HFFc6 (cell line): ENCODE measurements around the gene KIF5C. TPM values are rescaled to one million over a fixed set of nuclear protein-coding genes. Genes with fewer than 3 reads are reported as not detected.
A peak's percentile ranks its signal among the peaks of the same experiment; 100 is the strongest.

Experiments
- DNase-seq: peaks from one replicate; pipeline ENCODE4 v3.0.0-alpha.2; 2018
- H3K27ac Mint-ChIP-seq: 2 replicates; pipeline ENCODE4 v1.8.0; 2020; ENCODE audit warnings: mild to moderate bottlenecking, mixed read lengths
- H3K27me3 Mint-ChIP-seq: 2 replicates; pipeline ENCODE4 v1.8.0; 2021; ENCODE audit warnings: mild to moderate bottlenecking, moderate library complexity, mixed read lengths; ENCODE audit not compliant: insufficient read depth
- H3K36me3 Mint-ChIP-seq: 2 replicates; pipeline ENCODE4 v1.8.0; 2021; ENCODE audit warnings: low read depth, mixed read lengths
- H3K4me1 Mint-ChIP-seq: 2 replicates; pipeline ENCODE4 v1.8.0; 2020; ENCODE audit warnings: low read depth, mixed read lengths
- H3K4me3 Mint-ChIP-seq: 2 replicates; pipeline ENCODE4 v1.8.0; 2020; ENCODE audit warnings: mild to moderate bottlenecking, moderate library complexity, mixed read lengths
- H3K9me3 Mint-ChIP-seq: 2 replicates; pipeline ENCODE4 v1.8.0; 2020; ENCODE audit warnings: mild to moderate bottlenecking, mixed read lengths
- CTCF ChIP-seq: fragments of 200-600 bp; sonication (generic); IDR thresholded peaks from 2 replicates; pipeline ENCODE4 v1.5.0; 2021; ENCODE audit warnings: antibody characterized with exemption, mild to moderate bottlenecking
- total RNA-seq, 6 experiments: library from RNA; stranded (reverse); fragmentation: NEBNext Ultra II Directional; extraction: Animal tissue kit (Norgen Biotek cat#: 25700); gene quantifications; 2 replicates in 1 of 6; 3 replicates in 5 of 6; pipeline ENCODE4 v1.2.3, GENCODE V29; 2021

The KIF5C gene
- total RNA-seq, 6 experiments from 2014 or later = 0.38 to 1.0 (median 0.54) TPM

GRCh38 chr2:148998165-148998830 is 123.3 kb downstream of the KIF5C start:
- Mint-ChIP-seq H3K9me3 (no peaks in the 10 kb centered on the region), H3K4me3 (no peak overlapping the region), H3K27ac (no peak overlapping the region), H3K27me3 (peaks cover 8% of the 10 kb centered on the region), H3K36me3 (peaks cover 4% of the 10 kb centered on the region), H3K4me1 (peaks cover 35% of the 10 kb centered on the region)
- DNase-seq = no peak
- no peak for TF ChIP-seq CTCF

- Mint-ChIP-seq H3K27me3 (peaks cover 8% of the 10 kb centered on the region), H3K4me1 (peaks cover 40% of the 10 kb centered on the region), H3K36me3 (peaks cover 4% of the 10 kb centered on the region), H3K4me3 (no peak overlapping the region), H3K9me3 (no peaks in the 10 kb centered on the region), H3K27ac (no peak overlapping the region)
- no peak for DNase-seq
- TF ChIP-seq CTCF = no peak
These were observed 123.8 kb downstream of the KIF5C start for GRCh38 chr2:148998831-148999200.

GRCh38 chr2:148999451-148999921 is 124.5 kb downstream of the KIF5C start:
- Mint-ChIP-seq H3K27ac (peak overlapping the region; percentile 0; the same call in 1 of the 2 replicates), H3K36me3 (peaks cover 4% of the 10 kb centered on the region), H3K27me3 (peaks cover 8% of the 10 kb centered on the region), H3K9me3 (no peaks in the 10 kb centered on the region), H3K4me1 (peaks cover 47% of the 10 kb centered on the region), H3K4me3 (peak overlapping the region; percentile 63)
- TF ChIP-seq CTCF = no peak
- DNase-seq = no peak

- peak; percentile 16 for DNase-seq
- H3K4me3 Mint-ChIP-seq = peak overlapping the region; percentile 63
- H3K27me3 Mint-ChIP-seq = peaks cover 5% of the 10 kb centered on the region
- TF ChIP-seq CTCF = no peak
- H3K4me1 Mint-ChIP-seq = peaks cover 56% of the 10 kb centered on the region
- H3K36me3 Mint-ChIP-seq = peaks cover 4% of the 10 kb centered on the region
- H3K27ac Mint-ChIP-seq = no peak overlapping the region
- H3K9me3 Mint-ChIP-seq = no peaks in the 10 kb centered on the region
These were observed 125.3 kb downstream of the KIF5C start for GRCh38 chr2:149000158-149000938.

- H3K27me3 Mint-ChIP-seq = peaks cover 7% of the 10 kb centered on the region
- no peak for DNase-seq
- H3K4me3 Mint-ChIP-seq = no peak overlapping the region
- peaks cover 67% of the 10 kb centered on the region for H3K4me1 Mint-ChIP-seq
- peaks cover 4% of the 10 kb centered on the region for H3K36me3 Mint-ChIP-seq
- no peak overlapping the region for H3K27ac Mint-ChIP-seq
- no peak for TF ChIP-seq CTCF
- H3K9me3 Mint-ChIP-seq = no peaks in the 10 kb centered on the region
These were observed 126.5 kb downstream of the KIF5C start for GRCh38 chr2:149001496-149001895.
